Activated CD4-positive, alpha-beta T cell treated with anti-CD3 and anti-CD28 coated beads for 24 hours (primary cell): ENCODE data around the gene PCDHA6.
"Not testable (repeated sequence)": the region's sequence is repeated elsewhere in the genome, so short reads cannot be mapped to it uniquely, and the experiment has no call there.

Source experiments
- DNase-seq, 2 donors: peaks; one replicate each; pipeline ENCODE4 v3.0.0-alpha.2; 2020; ENCODE audit warnings: low read depth in 2 of 2

Gene PCDHA6

GRCh38 chr5:140827704-140828361, at the start of gene PCDHA6:
Gene PCDHA6 (plus strand): TSS chr5:140827960. CDS start chr5:140828092, 132 bp downstream.
- DNase-seq, result no peak

- no peak for DNase-seq
These were observed 47.2 kb upstream of the PCDHA6 start for GRCh38 chr5:140780512-140780911.

GRCh38 chr5:140785905-140786686, 41.7 kb upstream of the PCDHA6 start, which contains the start of gene PCDHA1:
Gene PCDHA1 (plus strand): TSS chr5:140786140.
- no peak for DNase-seq

- not testable (repeated sequence) for DNase-seq
These were observed 40.3 kb upstream of the PCDHA6 start for GRCh38 chr5:140787422-140787821.

- not testable (repeated sequence) for DNase-seq
These were observed 39.8 kb upstream of the PCDHA6 start for GRCh38 chr5:140787849-140788504.

GRCh38 chr5:140791089-140791488, 36.7 kb upstream of the PCDHA6 start:
- no peak for DNase-seq

GRCh38 chr5:140794595-140795258, 33.0 kb upstream of the PCDHA6 start, which contains the start of gene PCDHA2:
Gene PCDHA2 (plus strand): TSS chr5:140794852.
- no peak for DNase-seq

GRCh38 chr5:140795259-140795641, 32.5 kb upstream of the PCDHA6 start:
- DNase-seq, result no peak

GRCh38 chr5:140796072-140796717, 31.6 kb upstream of the PCDHA6 start:
- DNase-seq, result not testable (repeated sequence)

GRCh38 chr5:140796718-140797095, 31.1 kb upstream of the PCDHA6 start:
- no peak for DNase-seq

GRCh38 chr5:140800816-140801493, 26.8 kb upstream of the PCDHA6 start, which contains the start of gene PCDHA3:
Gene PCDHA3 (plus strand): TSS chr5:140801057.
- no peak for DNase-seq

- no peak for DNase-seq
These were observed 26.3 kb upstream of the PCDHA6 start for GRCh38 chr5:140801494-140801841.

- not testable (repeated sequence) for DNase-seq
These were observed 25.4 kb upstream of the PCDHA6 start for GRCh38 chr5:140802381-140802780.

- no peak for DNase-seq
These were observed 24.9 kb upstream of the PCDHA6 start for GRCh38 chr5:140802781-140803271.

GRCh38 chr5:140806834-140807775, 20.7 kb upstream of the PCDHA6 start, which contains the start of gene PCDHA4:
Gene PCDHA4 (plus strand): TSS chr5:140807068.
- no peak for DNase-seq

- DNase-seq, result not testable (repeated sequence)
These were observed 19.4 kb upstream of the PCDHA6 start for GRCh38 chr5:140808241-140808888.

GRCh38 chr5:140808889-140809291, 18.9 kb upstream of the PCDHA6 start:
- DNase-seq, result no peak

GRCh38 chr5:140821375-140822280, 6.1 kb upstream of the PCDHA6 start, which contains the start of gene PCDHA5:
Gene PCDHA5 (plus strand): TSS chr5:140821613.
- DNase-seq, result no peak
